ENCODE measurements around the gene TRAF1.
A peak's percentile ranks its signal among the peaks of the same experiment; 100 is the strongest.

TRAF1 gene

GRCh38 chr9:120904061-120904977 is 22.3 kb downstream of the TRAF1 start:
- peak in 2 of 4 experiments; percentile 47 to 58 for DNase-seq

GRCh38 chr9:120902569-120903535 is 23.7 kb downstream of the TRAF1 start:
- DNase-seq, result no peak

GRCh38 chr9:120901755-120902568 is 24.6 kb downstream of the TRAF1 start:
- DNase-seq, result no peak

GRCh38 chr9:120900824-120901223 is 25.8 kb downstream of the TRAF1 start:
- no peak for DNase-seq

GRCh38 chr9:120899490-120900068 is 27.0 kb downstream of the TRAF1 start:
- no peak for DNase-seq

GRCh38 chr9:120898396-120898795 is 28.2 kb downstream of the TRAF1 start:
- no peak for DNase-seq

GRCh38 chr9:120895951-120896350 is 30.6 kb downstream of the TRAF1 start:
- no peak for DNase-seq

- DNase-seq, result no peak
These were observed 32.1 kb downstream of the TRAF1 start for GRCh38 chr9:120894321-120895148.

- DNase-seq, result no peak
These were observed 32.8 kb downstream of the TRAF1 start for GRCh38 chr9:120893611-120894307.

- peak in 2 of 4 experiments; percentile 29 to 33 for DNase-seq
These were observed 33.6 kb downstream of the TRAF1 start for GRCh38 chr9:120892748-120893610.

- DNase-seq, result no peak
These were observed 34.5 kb downstream of the TRAF1 start for GRCh38 chr9:120891884-120892747.

- peak in 2 of 4 experiments; percentile 43 to 59 for DNase-seq
These were observed 35.2 kb downstream of the TRAF1 start for GRCh38 chr9:120891245-120891883.

GRCh38 chr9:120890320-120891244 is 36.0 kb downstream of the TRAF1 start:
- no peak for DNase-seq

- no peak for DNase-seq
These were observed 36.9 kb downstream of the TRAF1 start for GRCh38 chr9:120889606-120890271.

- DNase-seq, result no peak
These were observed 38.0 kb downstream of the TRAF1 start for GRCh38 chr9:120888626-120889025.

GRCh38 chr9:120886490-120886967 is 40.1 kb downstream of the TRAF1 start:
- DNase-seq, result no peak

All from activated naive CD4-positive, alpha-beta T cell (primary cell).